GM19043 (cell line): ENCODE measurements around the gene TXNRD1.
"Not testable (repeated sequence)": the region's sequence is repeated elsewhere in the genome, so short reads cannot be mapped to it uniquely, and the experiment has no call there.

ENCODE experiments used
- ATAC-seq: cut with Tn5 transposase; IDR thresholded peaks from one replicate; pipeline ENCODE4 v1.9.1; 2021; ENCODE audit warnings: low read depth; ENCODE audit not compliant: unreplicated experiment

TXNRD1 gene

DNA sequence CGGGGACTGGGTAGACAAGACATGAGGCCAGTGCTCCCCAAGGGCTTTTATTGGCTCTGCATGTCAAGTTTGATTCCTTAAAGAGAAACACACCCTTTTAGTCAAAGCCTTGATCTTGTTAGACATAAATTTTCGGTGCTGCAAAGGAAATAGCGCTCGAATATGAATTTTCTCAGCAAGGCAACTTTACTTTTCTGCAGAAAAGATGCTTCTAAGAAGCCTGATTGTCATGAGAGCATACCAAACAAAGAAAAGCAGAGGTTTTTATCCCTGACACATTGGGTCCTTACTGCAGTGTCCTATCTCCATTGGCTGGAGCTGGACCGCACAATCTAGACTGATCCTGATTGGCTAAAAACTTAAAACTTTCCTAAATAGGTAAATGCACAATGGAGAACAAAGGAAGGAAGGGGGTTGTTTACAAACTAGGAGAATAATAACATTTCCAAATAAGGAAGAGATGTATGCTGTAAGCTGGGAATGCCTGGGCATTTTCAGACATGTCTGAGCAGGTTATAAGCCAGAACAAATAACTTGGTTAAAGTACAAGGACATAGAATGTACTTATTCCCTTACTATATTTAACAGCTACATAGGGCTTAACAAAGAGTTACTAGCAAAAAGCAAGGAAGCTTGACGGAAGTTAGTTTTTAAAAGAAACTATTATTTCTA is 17.2 kb downstream of the TXNRD1 start:
- no peak for ATAC-seq

GRCh38 chr12:104234926-104235499 is 19.4 kb downstream of the TXNRD1 start:
- ATAC-seq: no peak

GRCh38 chr12:104237930-104238329 is 22.4 kb downstream of the TXNRD1 start:
- no peak for ATAC-seq

DNA sequence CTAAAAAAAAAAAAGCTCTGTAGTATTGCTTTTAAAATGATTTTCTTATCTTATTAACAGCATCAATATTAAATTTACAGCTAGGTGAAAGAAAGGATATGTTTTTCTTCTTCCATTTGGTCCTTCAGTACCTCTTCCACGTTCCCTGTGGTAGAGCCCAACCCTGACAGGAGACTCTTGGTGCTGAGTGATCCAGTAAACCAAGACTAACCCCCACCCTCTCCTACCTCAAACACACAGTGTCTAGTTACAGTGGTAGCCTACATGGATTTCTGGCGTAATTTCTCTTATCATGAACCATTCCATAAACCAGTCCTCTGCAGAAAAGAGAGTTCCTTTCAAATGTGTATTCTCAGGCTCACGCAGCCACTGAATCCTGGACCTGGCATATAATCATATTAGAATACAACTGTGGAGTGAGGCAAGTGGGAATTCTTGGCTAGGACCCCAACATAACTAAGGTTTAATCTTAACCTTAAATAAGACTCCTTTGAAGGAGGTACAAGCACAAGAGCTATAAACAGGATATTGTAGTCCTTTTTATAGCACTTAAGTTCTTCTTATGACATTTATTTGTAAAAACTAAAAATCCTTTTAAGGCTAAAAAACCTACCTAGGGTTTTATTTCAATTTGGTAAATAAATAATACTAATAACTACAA is 27.1 kb downstream of the TXNRD1 start:
- no peak for ATAC-seq

- no peak for ATAC-seq
Measured at GRCh38 chr12:104243551-104243950, 28.0 kb downstream of the TXNRD1 start.

- ATAC-seq: no peak
Measured at GRCh38 chr12:104243971-104244370, 28.4 kb downstream of the TXNRD1 start.

GRCh38 chr12:104247698-104248097 is 32.1 kb downstream of the TXNRD1 start:
- ATAC-seq: no peak

- ATAC-seq: no peak
Measured at GRCh38 chr12:104248444-104248843, 32.9 kb downstream of the TXNRD1 start.

GRCh38 chr12:104249017-104249416 is 33.4 kb downstream of the TXNRD1 start:
- no peak for ATAC-seq

GRCh38 chr12:104249898-104250297 is 34.3 kb downstream of the TXNRD1 start:
- no peak for ATAC-seq

GRCh38 chr12:104250366-104251125 is 35.0 kb downstream of the TXNRD1 start:
- ATAC-seq: no peak

GRCh38 chr12:104257913-104258472 is 42.4 kb downstream of the TXNRD1 start:
- no peak for ATAC-seq

- ATAC-seq: no peak
Measured at GRCh38 chr12:104258476-104259067, 43.0 kb downstream of the TXNRD1 start.

DNA sequence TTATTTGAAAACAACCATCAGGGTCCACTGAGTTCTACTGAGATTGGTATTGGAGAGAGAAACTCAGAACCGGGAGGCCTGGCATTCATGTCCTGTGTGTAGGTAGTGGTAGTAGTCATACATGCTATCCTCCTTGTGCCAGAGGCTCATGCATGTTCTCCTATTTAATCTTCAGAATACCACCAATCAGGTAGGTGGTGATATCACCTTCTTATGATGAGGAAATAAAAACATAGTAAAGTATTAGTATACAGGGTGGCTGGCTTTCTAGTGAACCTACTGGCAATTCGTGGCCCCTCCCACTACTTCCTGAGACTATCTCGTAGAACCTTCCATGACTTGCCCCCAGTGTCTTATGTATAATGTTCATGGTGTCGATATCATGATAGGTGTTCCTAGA is 47.4 kb downstream of the TXNRD1 start:
- ATAC-seq: no peak

- ATAC-seq: no peak
Measured at GRCh38 chr12:104263580-104264358, 48.2 kb downstream of the TXNRD1 start.

DNA sequence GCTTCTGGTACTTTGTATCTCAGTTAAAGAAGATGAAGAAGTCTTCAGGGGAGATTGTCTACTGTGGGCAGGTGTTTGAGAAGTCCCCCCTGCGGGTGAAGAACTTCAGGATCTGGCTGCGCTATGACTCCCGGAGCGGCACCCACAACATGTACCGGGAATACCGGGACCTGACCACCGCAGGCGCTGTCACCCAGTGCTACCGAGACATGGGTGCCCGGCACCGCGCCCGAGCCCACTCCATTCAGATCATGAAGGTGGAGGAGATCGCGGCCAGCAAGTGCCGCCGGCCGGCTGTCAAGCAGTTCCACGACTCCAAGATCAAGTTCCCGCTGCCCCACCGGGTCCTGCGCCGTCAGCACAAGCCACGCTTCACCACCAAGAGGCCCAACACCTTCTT is 49.9 kb downstream of the TXNRD1 start:
- not testable (repeated sequence) for ATAC-seq

GRCh38 chr12:104272938-104273337 is 57.4 kb downstream of the TXNRD1 start:
- no peak for ATAC-seq

DNA sequence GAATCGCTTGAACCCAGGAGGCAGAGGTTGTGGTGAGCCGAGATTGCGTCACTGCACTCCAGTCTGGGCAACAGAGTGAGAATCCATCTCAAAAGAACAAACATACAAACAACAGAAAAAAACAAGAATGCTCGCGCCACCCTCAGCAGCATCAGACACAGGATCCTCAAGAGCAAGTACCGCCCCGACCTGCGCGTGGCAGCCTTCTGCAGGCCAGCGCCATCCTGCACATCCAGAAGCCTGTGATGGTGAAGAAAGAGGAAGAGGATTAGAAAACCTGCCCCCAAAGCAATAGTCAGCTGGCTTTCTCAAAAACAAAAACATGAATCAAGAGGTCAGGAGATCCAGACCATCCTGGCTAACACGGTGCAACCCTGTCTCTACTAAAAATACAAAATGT is 57.9 kb downstream of the TXNRD1 start:
- ATAC-seq: no peak

DNA sequence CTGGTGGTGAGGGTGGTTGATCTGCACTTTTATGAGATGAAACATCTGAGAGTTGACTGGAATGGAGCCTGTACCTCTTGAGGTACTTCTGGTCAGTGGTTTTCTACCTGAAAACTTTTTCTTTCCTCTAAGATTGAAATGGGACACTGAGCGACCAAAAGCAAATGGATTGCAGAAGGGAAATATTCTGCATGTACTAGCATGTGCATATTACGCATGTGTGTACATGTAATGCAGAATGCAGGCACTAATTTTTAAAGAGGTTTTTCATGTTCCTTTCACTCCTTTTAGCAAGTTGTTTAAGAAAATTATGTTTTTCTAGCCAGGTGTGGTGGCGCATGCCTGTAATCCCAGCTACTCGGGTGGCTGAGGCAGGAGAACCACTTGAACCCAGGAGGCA is 59.2 kb downstream of the TXNRD1 start:
- no peak for ATAC-seq

GRCh38 chr12:104275689-104276088 is 60.1 kb downstream of the TXNRD1 start:
- no peak for ATAC-seq
